GM19035 (cell line): ENCODE measurements around the gene PEX16.
"Not testable (repeated sequence)": the region's sequence is repeated elsewhere in the genome, so short reads cannot be mapped to it uniquely, and the experiment has no call there.

ENCODE experiments used
- ATAC-seq: cut with Tn5 transposase; IDR thresholded peaks from one replicate; pipeline ENCODE4 v1.9.1; 2021; ENCODE audit not compliant: unreplicated experiment

PEX16 gene

GRCh38 chr11:45918962-45919675 lies 1.4 kb upstream of the PEX16 start:
- no peak for ATAC-seq

- peak; percentile 37 for ATAC-seq
These were observed 759 bp upstream of the PEX16 start for GRCh38 chr11:45918331-45918941.

DNA sequence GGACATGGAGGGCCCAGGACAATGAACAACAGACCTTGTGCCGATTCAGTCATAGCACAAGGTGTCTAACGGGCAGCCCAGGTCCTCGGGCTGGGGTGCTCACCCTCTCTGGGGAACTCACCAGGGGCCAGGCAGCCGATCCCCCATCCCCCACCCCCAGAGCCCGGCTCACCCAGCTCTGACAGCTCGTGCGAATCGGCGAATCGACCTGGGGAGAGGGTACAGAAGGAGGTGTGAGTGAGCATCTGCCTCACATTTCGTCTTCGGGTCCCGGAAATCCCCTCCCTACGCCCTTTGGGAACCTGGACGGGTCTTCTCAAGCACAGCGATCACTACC lies 423 bp downstream of the PEX16 start:
- peak; percentile 8 for ATAC-seq

DNA sequence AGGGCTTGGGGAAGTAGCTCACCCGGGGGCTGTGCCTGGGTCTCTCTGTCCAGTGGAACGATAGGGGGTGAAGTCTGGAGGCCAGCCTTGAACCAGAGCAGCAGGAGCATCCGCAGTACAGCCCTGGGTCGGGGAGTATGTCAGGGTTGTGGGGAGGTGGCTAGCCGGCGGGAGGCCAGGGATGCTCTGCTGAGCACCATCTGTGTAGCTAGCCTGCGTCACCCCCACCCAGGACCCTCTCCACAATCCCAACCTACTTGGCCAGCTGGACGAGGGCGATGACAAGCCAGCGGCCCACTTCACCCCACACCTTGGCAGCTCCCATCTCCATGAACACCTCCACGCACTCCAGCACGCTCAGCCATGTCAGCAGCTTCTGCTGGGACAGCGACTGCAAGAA lies 2.2 kb downstream of the PEX16 start:
- ATAC-seq, result no peak

GRCh38 chr11:45913942-45914635 lies 3.6 kb downstream of the PEX16 start:
- ATAC-seq, result no peak

GRCh38 chr11:45913514-45913913 lies 4.2 kb downstream of the PEX16 start:
- no peak for ATAC-seq

DNA sequence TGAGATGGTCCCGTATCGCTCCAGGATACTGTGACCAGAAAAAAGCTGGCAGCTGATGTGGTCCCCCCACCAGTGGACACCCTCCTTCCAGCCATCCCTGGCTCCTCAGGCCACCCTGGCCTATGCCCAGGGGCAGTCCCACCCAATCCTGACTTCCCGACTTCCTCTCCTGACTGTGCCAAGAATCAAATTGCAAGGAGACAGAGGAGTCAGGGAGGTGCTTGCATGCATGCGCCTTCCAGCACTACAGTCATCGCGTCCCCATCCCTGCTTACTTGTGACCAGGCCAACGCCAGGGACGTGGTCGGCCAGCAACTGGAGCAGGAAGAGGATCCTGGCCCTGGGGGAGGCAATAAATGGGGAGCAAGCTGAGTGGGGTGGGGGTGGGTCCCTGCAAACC lies 7.1 kb downstream of the PEX16 start:
- ATAC-seq, result no peak

GRCh38 chr11:45909594-45910475 lies 7.8 kb downstream of the PEX16 start:
- ATAC-seq, result no peak

GRCh38 chr11:45907911-45908370 lies 9.7 kb downstream of the PEX16 start:
- no peak for ATAC-seq

DNA sequence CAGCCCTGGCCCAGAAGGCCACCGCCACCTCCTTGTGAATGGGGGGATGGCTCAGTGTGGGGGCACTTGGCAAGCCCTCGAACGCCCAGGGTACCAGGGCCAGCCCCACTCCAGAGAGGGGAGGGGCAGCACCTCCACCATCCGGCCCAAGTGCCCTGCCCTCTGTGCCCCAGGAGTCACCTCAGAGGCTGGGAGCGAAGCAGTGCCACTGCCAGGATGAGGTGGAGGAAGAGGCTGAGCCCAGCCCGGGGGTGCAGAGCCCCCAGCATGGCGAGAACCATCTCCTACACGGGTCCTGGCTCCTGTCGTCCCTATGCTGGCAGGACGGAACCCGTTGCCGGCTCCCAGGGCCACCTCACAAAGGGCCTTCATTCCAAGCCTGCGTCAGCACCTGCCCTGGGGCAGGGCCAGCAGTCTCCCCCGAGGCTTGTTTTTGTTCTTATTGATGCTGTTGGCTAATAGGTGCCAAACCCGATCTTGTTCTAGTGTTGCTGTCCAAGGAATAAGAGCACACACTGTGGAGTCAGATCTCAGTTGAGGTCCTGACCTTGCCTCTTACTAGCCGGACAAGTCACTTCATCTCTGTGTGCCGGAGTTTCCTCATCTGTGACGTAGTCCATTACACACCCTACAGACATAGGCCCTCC lies 10.6 kb downstream of the PEX16 start, which contains the start of gene FREY1:
Gene FREY1 (minus strand): TSS at position 307 of the 647 bp plus-strand sequence. CDS start 26 bp downstream, at position 281.
- ATAC-seq, result no peak

DNA sequence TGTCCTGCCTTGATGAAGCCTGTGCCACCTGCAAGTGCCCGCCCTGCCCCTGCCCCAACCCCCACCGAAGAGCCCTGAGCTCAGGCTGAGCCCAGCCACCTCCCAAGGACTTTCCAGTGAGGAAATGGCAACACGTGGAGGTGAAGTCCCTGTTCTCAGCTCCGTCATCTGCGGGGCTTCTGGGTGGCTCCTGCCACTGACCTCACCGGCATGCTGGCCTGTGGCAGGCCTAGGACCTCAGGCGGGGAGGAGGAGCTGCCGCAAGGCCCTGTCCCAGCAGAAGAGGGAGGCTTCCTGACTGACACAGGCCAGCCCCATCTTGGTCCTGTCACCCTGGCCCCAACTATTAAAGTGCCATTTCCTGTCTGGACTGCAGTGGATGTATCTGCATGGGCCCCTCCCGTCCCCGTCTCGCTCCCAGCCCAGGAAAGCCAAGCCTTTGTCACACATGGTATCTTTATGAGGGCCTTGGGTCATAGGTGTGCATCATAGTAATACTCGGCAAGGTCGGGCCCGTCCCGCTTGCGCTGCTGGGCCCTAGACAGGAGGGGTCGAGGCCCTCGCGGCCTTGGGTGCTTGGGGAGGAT lies 11.5 kb downstream of the PEX16 start:
- ATAC-seq, result no peak

- ATAC-seq, result not testable (repeated sequence)
These were observed 12.1 kb downstream of the PEX16 start for GRCh38 chr11:45905576-45905975.

- no peak for ATAC-seq
These were observed 12.6 kb downstream of the PEX16 start for GRCh38 chr11:45905095-45905494.

GRCh38 chr11:45904309-45904915 lies 13.3 kb downstream of the PEX16 start:
- no peak for ATAC-seq

DNA sequence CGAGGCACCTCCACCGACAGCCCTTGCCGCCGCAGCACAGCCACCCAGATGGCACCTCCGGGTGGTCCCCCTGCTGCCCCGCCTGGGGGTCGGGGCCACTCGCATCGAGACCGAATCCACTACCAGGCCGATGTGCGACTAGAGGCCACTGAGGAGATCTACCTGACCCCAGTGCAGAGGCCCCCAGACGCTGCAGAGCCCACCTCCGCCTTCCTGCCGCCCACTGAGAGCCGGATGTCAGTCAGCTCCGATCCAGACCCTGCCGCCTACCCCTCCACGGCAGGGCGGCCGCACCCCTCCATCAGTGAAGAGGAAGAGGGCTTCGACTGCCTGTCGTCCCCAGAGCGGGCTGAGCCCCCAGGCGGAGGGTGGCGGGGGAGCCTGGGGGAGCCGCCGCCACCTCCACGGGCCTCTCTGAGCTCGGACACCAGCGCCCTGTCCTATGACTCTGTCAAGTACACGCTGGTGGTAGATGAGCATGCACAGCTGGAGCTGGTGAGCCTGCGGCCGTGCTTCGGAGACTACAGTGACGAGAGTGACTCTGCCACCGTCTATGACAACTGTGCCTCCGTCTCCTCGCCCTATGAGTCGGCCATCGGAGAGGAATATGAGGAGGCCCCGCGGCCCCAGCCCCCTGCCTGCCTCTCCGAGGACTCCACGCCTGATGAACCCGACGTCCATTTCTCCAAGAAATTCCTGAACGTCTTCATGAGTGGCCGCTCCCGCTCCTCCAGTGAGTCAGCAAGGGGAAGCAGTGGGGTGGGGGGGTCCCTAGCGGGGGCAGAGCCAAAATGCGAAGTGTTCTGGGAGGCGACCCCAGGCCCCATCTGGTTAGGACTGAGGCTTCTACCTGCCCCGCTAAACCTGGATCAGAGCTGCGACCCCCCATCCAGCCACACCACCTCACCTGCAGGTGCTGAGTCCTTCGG lies 15.0 kb downstream of the PEX16 start:
- no peak for ATAC-seq

DNA sequence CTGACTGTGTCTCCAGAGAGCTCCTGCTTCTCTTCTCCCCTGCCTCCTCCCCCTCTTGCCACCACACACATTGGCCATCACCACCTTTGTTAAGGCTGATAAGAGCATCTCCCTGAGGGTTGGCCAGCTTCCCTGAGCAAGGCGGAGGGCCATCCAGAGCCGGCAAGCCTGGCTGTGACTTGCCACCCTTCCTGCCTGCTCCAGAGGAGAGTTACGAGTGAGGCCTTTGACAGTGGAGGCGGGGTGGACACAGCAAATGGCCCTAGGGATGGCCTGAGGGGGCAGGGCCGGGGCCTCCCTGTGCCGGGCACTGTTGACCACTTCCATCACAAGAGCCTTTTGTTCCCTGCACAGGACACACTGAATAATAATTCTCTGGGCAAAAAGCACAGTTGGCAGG lies 16.1 kb downstream of the PEX16 start:
- no peak for ATAC-seq

DNA sequence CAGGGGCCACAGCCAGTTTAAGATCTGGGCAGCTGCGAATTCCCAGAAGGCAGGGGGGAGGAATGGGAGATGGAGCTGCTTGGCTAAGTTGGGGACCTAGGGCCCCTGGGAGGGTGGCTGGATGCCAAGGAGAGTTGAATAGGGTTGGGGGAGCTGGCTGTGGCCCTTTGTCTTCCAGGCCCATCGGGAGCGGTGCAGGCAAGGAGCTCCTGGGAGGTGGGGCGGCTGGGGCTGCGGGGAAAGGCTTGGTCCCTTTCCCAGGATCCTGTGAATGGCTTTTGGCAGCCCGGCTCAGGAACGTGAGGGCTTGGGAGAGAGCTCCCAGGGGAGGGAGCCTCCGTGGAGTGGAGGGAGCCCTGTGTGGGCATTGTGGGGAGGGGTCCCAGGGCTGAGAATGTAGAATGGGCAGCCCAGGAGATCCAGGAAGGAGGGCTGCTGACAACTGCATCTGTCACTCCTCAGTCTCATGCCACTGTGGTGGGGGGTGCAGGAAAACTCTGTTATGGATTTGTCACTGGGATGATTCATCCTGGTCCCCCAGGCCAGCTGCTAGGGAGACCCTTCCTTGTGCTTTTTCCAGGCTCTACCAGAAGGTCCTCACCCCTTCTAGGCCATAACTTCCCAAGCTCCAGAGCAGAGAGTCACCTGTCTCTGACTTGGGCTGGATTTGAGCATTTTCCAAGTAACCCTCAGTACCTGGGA lies 16.6 kb downstream of the PEX16 start:
- ATAC-seq, result no peak

DNA sequence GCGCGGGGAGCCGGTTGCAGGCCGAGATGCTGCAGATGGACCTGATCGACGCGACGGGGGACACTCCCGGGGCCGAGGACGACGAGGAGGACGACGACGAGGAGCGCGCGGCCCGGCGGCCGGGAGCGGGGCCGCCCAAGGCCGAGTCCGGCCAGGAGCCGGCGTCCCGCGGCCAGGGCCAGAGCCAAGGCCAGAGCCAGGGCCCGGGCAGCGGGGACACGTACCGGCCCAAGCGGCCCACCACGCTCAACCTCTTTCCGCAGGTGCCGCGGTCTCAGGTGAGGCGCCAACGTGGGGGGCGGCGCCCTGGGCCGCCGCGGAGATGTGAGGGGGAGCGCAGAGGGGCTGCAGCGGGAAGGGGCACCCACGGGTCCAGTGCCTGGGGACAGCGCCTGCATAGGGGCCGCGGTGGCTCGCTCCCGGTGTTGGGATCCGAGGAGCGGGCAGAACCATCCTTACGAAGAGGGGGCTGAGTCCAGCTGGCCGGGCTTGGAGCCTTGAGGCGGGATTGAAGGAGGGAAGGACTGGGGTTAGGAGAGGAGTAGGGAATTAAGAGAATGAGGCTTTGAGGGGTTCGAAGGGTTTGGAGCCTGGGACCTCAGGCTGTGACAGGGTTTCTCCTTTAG lies 17.4 kb downstream of the PEX16 start:
- ATAC-seq, result peak; percentile 18
